K562 (cell line): ENCODE measurements around the gene SLC7A11. TPM values are rescaled to one million over a fixed set of nuclear protein-coding genes. Genes with fewer than 3 reads are reported as not detected.

ENCODE experiments used
- ATAC-seq: fragments of 200-7000 bp; cut with Tn5 transposase; 3 replicates; pipeline ENCODE4 v1.9.1; 2020; ENCODE audit warnings: moderate library complexity
- BruUV-seq: library from RNA; stranded (reverse); fragments of 400-500 nt; replicated peaks from 2 replicates; lab custom pipeline; 2021; lab: Mats Ljungman, UMichigan
- CTCF ChIA-PET: fragments of 300-600 bp; formaldehyde crosslinking; extraction: SDS; loops from one replicate; lab custom pipeline; 2021; ENCODE audit warnings: low intra/inter-chr PET ratio; lab: Yijun Ruan, JAX
- POLR2A ChIA-PET: fragments of 300-600, 350-650 bp; sonication (Branson Sonifier 250); formaldehyde crosslinking; extraction: SDS; loops from one replicate; lab custom pipeline; 2021; ENCODE audit warnings: antibody characterized with exemption, inconsistent platforms; lab: Yijun Ruan, JAX
- DNase-seq, 4 experiments: peaks; one replicate each; pipeline versions ENCODE4 v3.0.0 to v3.0.0-alpha.2; 2011 to 2018; ENCODE audit warnings: low spot score in 3 of 4, mixed read lengths in 3 of 4; ENCODE audit errors: extremely low read depth in 1 of 4
- FAIRE-seq: peaks from 2 replicates; lab custom pipeline; 2011; peaks lifted over from hg19 to GRCh38; lab: Jason Lieb, UNC
- H2AFZ ChIP-seq: 2 replicates; pipeline ENCODE4 v1.6.0; 2011; ENCODE audit warnings: low read depth, low read length, control low read depth, inconsistent platforms
- H3K27ac ChIP-seq: fragments of 200-600 bp; 3 replicates; pipeline ENCODE4 v1.8.0; 2011; ENCODE audit warnings: low read depth, mild to moderate bottlenecking, control low read depth, inconsistent platforms, low read length, moderate library complexity, mixed read lengths; ENCODE audit errors: extremely low read depth
- H3K27me3 ChIP-seq, 2 experiments: fragments of 300-600 bp in 1 of 2; 2 replicates in 1 of 2; 3 replicates in 1 of 2; pipeline versions ENCODE4 v1.6.0 to v1.8.0; 2011; ENCODE audit warnings: inconsistent platforms in 2 of 2, low read length in 2 of 2, mild to moderate bottlenecking in 1 of 2, mixed read lengths in 1 of 2, moderate library complexity in 1 of 2; ENCODE audit not compliant: control insufficient read depth in 2 of 2, insufficient read depth in 2 of 2
- H3K36me3 ChIP-seq: fragments of 300-600 bp; 3 replicates; pipeline ENCODE4 v1.8.0; 2011; ENCODE audit warnings: mild to moderate bottlenecking, low read length, inconsistent platforms; ENCODE audit not compliant: control insufficient read depth, insufficient read depth
- H3K4me1 ChIP-seq, 2 experiments: fragments of 200-600 bp in 1 of 2; replicated peaks in 1 of 2; 2 replicates in 1 of 2; 3 replicates in 1 of 2; pipeline versions ENCODE4 v1.5.1 to v1.8.0; 2011; ENCODE audit warnings: inconsistent platforms in 2 of 2, low read length in 2 of 2, mild to moderate bottlenecking in 1 of 2, mixed read lengths in 1 of 2, moderate library complexity in 1 of 2; ENCODE audit not compliant: control insufficient read depth in 2 of 2, insufficient read depth in 2 of 2
- H3K4me2 ChIP-seq: 2 replicates; pipeline ENCODE4 v1.6.1; 2011; ENCODE audit warnings: low read length, control low read depth, inconsistent platforms, mixed read lengths; ENCODE audit not compliant: insufficient read depth
- H3K4me3 ChIP-seq: fragments of 200-600 bp; sonication (generic), shearing (Covaris generic); 2 replicates; pipeline ENCODE4 v1.5.1; 2016; ENCODE audit warnings: control low read depth, inconsistent platforms
- H3K79me2 ChIP-seq: fragments of 200-600 bp; 3 replicates; pipeline ENCODE4 v1.8.0; 2011; ENCODE audit warnings: low read length, inconsistent platforms; ENCODE audit not compliant: control insufficient read depth, insufficient read depth
- H3K9ac ChIP-seq, 2 experiments: 2 replicates each; pipeline versions ENCODE4 v1.6.0 to v1.6.1; 2011; ENCODE audit warnings: low read depth in 2 of 2, low read length in 2 of 2, control low read depth in 1 of 2, inconsistent platforms in 1 of 2, mild to moderate bottlenecking in 1 of 2, mixed read lengths in 1 of 2; ENCODE audit not compliant: insufficient read depth in 1 of 2
- H3K9me1 ChIP-seq: one replicate; pipeline ENCODE4 v1.6.0; 2011; ENCODE audit warnings: inconsistent platforms, mild to moderate bottlenecking, low read length, moderate library complexity; ENCODE audit not compliant: control insufficient read depth, insufficient read depth
- H3K9me3 ChIP-seq: replicated peaks from 2 replicates; pipeline ENCODE4 v1.5.1; 2011; ENCODE audit warnings: low read depth, low read length, inconsistent platforms; ENCODE audit not compliant: control insufficient read depth, insufficient read depth
- H4K20me1 ChIP-seq: replicated peaks from 2 replicates; pipeline ENCODE4 v1.6.1; 2011; ENCODE audit warnings: low read length, inconsistent platforms, mixed read lengths; ENCODE audit not compliant: control insufficient read depth, insufficient read depth
- AFF4 ChIP-seq: sonication (generic); formaldehyde crosslinking; IDR thresholded peaks from 2 replicates; pipeline ENCODE4 v1.8.0; 2023; ENCODE audit warnings: mild to moderate bottlenecking, missing genetic modification reagents
- CBFA2T2 ChIP-seq: fragments of 450-650 bp; conservative IDR thresholded peaks from 2 replicates; pipeline ENCODE4 v1.6.1; 2017; ENCODE audit warnings: mild to moderate bottlenecking
- CBX2 ChIP-seq: fragments of 200-600 bp; sonication (generic); IDR thresholded peaks from one replicate; pipeline ENCODE4 v1.6.1; 2012; ENCODE audit warnings: mild to moderate bottlenecking, low read length, inconsistent platforms; ENCODE audit not compliant: insufficient read depth, poor library complexity, severe bottlenecking
- LCOR ChIP-seq: sonication (generic); formaldehyde crosslinking; IDR thresholded peaks from 2 replicates; pipeline ENCODE4 v1.8.0; 2022; ENCODE audit warnings: mild to moderate bottlenecking, missing genetic modification reagents
- MAFF ChIP-seq: IDR thresholded peaks from 2 replicates; pipeline ENCODE4 v1.6.1; 2012; ENCODE audit warnings: low read length, improper control_type of control experiment
- MEIS2 ChIP-seq: fragments of 450-650 bp; IDR thresholded peaks from 2 replicates; pipeline ENCODE4 v1.6.1; 2014; ENCODE audit warnings: mild to moderate bottlenecking; ENCODE audit not compliant: partially characterized antibody
- SLC30A9 ChIP-seq: fragments of 250-450 bp; sonication (Bioruptor Pico); IDR thresholded peaks from 2 replicates; pipeline ENCODE4 v1.8.0; 2022; ENCODE audit warnings: mild to moderate bottlenecking, moderate library complexity
- STAT6 ChIP-seq: sonication (generic); formaldehyde crosslinking; IDR thresholded peaks from 2 replicates; pipeline ENCODE4 v1.8.1; 2023; ENCODE audit warnings: mild to moderate bottlenecking, missing genetic modification reagents
- TAL1 ChIP-seq: fragments of 450-650 bp; IDR thresholded peaks from 2 replicates; pipeline ENCODE4 v1.6.1; 2016; ENCODE audit warnings: mild to moderate bottlenecking
- ZNF239 ChIP-seq: fragments of 250-450 bp; sonication (Bioruptor Pico); IDR thresholded peaks from 2 replicates; pipeline ENCODE4 v1.4.0; 2020; ENCODE audit warnings: mild to moderate bottlenecking
- ZNF77 ChIP-seq: fragments of 250-450 bp; sonication (Bioruptor Pico); IDR thresholded peaks from 2 replicates; pipeline ENCODE4 v1.5.0; 2020
- WGBS: fragments of 100-300 bp; shearing (Covaris generic); methylation state at CpG from one replicate; pipeline ENCODE4 v1.1.6; 2016; ENCODE audit warnings: low coverage, mixed read lengths; ENCODE audit not compliant: insufficient coverage; ENCODE audit errors: missing lambda C conversion rate; 5-methylcytosine and 5-hydroxymethylcytosine counted together
- in situ Hi-C: fragments of 300-500 bp; cut with MboI; formaldehyde crosslinking; loops from 4 replicates; pipeline ENCODE4 v1.15.0; 2018; ENCODE audit warnings: inconsistent platforms, mixed read lengths
- intact Hi-C: fragments of 100-400 bp; cut with micrococcal nuclease; formaldehyde crosslinking; loops from 2 replicates; pipeline ENCODE4 v1.14.2; 2022
- polyA plus RNA-seq, 8 experiments: library from polyadenylated mRNA; depleted of rRNA in 4 of 8; stranded (reverse) in 5 of 8; unstranded in 3 of 8; fragments of >200 nt; fragmentation: Nextera tagmentation in 2 of 8; fragmentation: Illumina TruSeq in 1 of 8; extraction: Ambion mirVana in 2 of 8; extraction: Trizol in 1 of 8; gene quantifications; 2 replicates each; pipeline versions ENCODE4 v1.2.1 to v1.2.3, GENCODE V29; 2011 to 2014; ENCODE audit warnings: inconsistent platforms in 1 of 8, missing spikeins in 1 of 8
- total RNA-seq, 7 experiments: library from RNA; depleted of rRNA in 6 of 7; stranded (reverse); fragments of >200 nt in 6 of 7; fragmentation: Illumina TruSeq in 2 of 7; extraction: Trizol in 2 of 7; gene quantifications; 2 replicates each; pipeline versions ENCODE4 v1.2.1 to v1.2.3, GENCODE V29; 2011 to 2021; ENCODE audit warnings: low replicate concordance in 1 of 7
- TF ChIP-seq, protein P1 (sequence below): fragments of 450-650 bp; IDR thresholded peaks from 2 replicates; pipeline ENCODE4 v1.6.1; 2017; ENCODE audit warnings: antibody characterized with exemption, mild to moderate bottlenecking

The SLC7A11 gene
- total and polyA plus RNA-seq, 9 of the 15 experiments (the other 6 are each of a cell fraction or from before 2014, with no cell fraction given) = 4.5 to 26.1 (median 13.5) TPM

GRCh38 chr4:138164208-138164607 is 77.9 kb downstream of the SLC7A11 start:
- Histone ChIP-seq H3K27me3 (no peaks in the 10 kb centered on the region), H3K79me2 (no peaks in the 10 kb centered on the region), H3K9me3 (no peaks in the 10 kb centered on the region), H4K20me1 (no peaks in the 10 kb centered on the region), H3K36me3 (no peaks in the 10 kb centered on the region; the same call in 1 of the 3 replicates), H3K4me2 (no peak overlapping the region), H3K9ac (no peak overlapping the region), H3K9me1 (no peaks in the 10 kb centered on the region), H2AFZ (no peak overlapping the region), H3K4me3 (no peak overlapping the region), H3K27ac (no peak overlapping the region), H3K4me1 (no peaks in the 10 kb centered on the region)
- CTCF ChIA-PET = no interaction called here
- DNase-seq = no peak
- BruUV-seq = no TSS peak
- POLR2A ChIA-PET = interaction anchor here (1.6 kb wide), 1 partner anchor 31 kb away, joined by 3 read pairs; no protein-coding TSS in a partner anchor
- WGBS = 94% methylated on average over 1 of the region's 1 CpG
- no peak for FAIRE-seq
- ATAC-seq = peak; percentile 40; the same call in 2 of the 3 replicates
- intact Hi-C loops (no loop called here), in situ Hi-C loops (no loop called here)
- TF ChIP-seq CBX2 (no peak), AFF4 (no peak), ZNF77 (CRISPR knock-in tag) (no peak), STAT6 (CRISPR knock-in tag) (no peak), MEIS2 (no peak), LCOR (no peak), ZNF239 (CRISPR knock-in tag) (no peak), MAFF (no peak), TAL1 (no peak), CBFA2T2 (no peak), SLC30A9 (CRISPR knock-in tag) (no peak)
- TF ChIP-seq, protein P1, sequence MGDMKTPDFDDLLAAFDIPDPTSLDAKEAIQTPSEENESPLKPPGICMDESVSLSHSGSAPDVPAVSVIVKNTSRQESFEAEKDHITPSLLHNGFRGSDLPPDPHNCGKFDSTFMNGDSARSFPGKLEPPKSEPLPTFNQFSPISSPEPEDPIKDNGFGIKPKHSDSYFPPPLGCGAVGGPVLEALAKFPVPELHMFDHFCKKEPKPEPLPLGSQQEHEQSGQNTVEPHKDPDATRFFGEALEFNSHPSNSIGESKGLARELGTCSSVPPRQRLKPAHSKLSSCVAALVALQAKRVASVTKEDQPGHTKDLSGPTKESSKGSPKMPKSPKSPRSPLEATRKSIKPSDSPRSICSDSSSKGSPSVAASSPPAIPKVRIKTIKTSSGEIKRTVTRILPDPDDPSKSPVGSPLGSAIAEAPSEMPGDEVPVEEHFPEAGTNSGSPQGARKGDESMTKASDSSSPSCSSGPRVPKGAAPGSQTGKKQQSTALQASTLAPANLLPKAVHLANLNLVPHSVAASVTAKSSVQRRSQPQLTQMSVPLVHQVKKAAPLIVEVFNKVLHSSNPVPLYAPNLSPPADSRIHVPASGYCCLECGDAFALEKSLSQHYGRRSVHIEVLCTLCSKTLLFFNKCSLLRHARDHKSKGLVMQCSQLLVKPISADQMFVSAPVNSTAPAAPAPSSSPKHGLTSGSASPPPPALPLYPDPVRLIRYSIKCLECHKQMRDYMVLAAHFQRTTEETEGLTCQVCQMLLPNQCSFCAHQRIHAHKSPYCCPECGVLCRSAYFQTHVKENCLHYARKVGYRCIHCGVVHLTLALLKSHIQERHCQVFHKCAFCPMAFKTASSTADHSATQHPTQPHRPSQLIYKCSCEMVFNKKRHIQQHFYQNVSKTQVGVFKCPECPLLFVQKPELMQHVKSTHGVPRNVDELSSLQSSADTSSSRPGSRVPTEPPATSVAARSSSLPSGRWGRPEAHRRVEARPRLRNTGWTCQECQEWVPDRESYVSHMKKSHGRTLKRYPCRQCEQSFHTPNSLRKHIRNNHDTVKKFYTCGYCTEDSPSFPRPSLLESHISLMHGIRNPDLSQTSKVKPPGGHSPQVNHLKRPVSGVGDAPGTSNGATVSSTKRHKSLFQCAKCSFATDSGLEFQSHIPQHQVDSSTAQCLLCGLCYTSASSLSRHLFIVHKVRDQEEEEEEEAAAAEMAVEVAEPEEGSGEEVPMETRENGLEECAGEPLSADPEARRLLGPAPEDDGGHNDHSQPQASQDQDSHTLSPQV = no peak
